Lung (tissue), 12 donors: ENCODE measurements around the gene PTPRN2. TPM values are rescaled to one million over a fixed set of nuclear protein-coding genes. Genes with fewer than 3 reads are reported as not detected.

ENCODE experiments used
- ATAC-seq: fragments of 200-7000 bp; cut with Tn5 transposase; one replicate; pipeline ENCODE4 v1.9.1; 2020; ENCODE audit warnings: moderate number of reproducible peaks; ENCODE audit not compliant: insufficient read depth, low FRiP score
- DNase-seq, 3 donors: peaks; one replicate each; pipeline ENCODE4 v3.0.0-alpha.2; 2013 to 2017
- H3K27ac ChIP-seq, 2 donors: one replicate each; pipeline ENCODE4 v1.5.1; 2013; ENCODE audit warnings: mild to moderate bottlenecking in 2 of 2, moderate library complexity in 2 of 2, control low read depth in 1 of 2, inconsistent platforms in 1 of 2, low read depth in 1 of 2, low read length in 1 of 2
- H3K27me3 ChIP-seq, 3 donors: one replicate each; pipeline ENCODE4 v1.5.1; 2013; ENCODE audit warnings: low read length in 2 of 3; ENCODE audit not compliant: control insufficient read depth in 3 of 3, insufficient read depth in 3 of 3
- H3K36me3 ChIP-seq, 4 donors: one replicate each; pipeline ENCODE4 v1.5.1; 2013; ENCODE audit warnings: low read length in 4 of 4, mild to moderate bottlenecking in 1 of 4, moderate library complexity in 1 of 4; ENCODE audit not compliant: control insufficient read depth in 4 of 4, insufficient read depth in 4 of 4
- H3K4me1 ChIP-seq, 5 donors: one replicate each; pipeline ENCODE4 v1.5.1; 2013; ENCODE audit warnings: low read length in 5 of 5, mild to moderate bottlenecking in 2 of 5, moderate library complexity in 1 of 5; ENCODE audit not compliant: control insufficient read depth in 5 of 5, insufficient read depth in 5 of 5
- H3K4me3 ChIP-seq: one replicate; pipeline ENCODE4 v1.5.1; 2013; ENCODE audit warnings: mild to moderate bottlenecking, control low read depth, moderate library complexity
- H3K9ac ChIP-seq, 2 donors: one replicate each; pipeline ENCODE4 v1.5.1; 2013; ENCODE audit warnings: low read length in 2 of 2, control low read depth in 1 of 2; ENCODE audit not compliant: insufficient read depth in 1 of 2
- H3K9me3 ChIP-seq, 4 donors: one replicate each; pipeline ENCODE4 v1.5.1; 2013; ENCODE audit warnings: low read length in 3 of 4, mild to moderate bottlenecking in 1 of 4, moderate library complexity in 1 of 4; ENCODE audit not compliant: control insufficient read depth in 4 of 4, insufficient read depth in 3 of 4
- CTCF ChIP-seq: IDR thresholded peaks from 2 replicates; pipeline ENCODE4 v1.5.1; 2012; ENCODE audit warnings: mild to moderate bottlenecking; ENCODE audit errors: control extremely low read depth, extremely low read depth
- WGBS, 2 donors: extraction: QIAGEN DNeasy Blood & Tissue Kit; methylation state at CpG; one replicate each; pipeline ENCODE4 v1.1.7; 2013; 5-methylcytosine and 5-hydroxymethylcytosine counted together
- polyA plus RNA-seq, 2 donors: library from polyadenylated mRNA; stranded (reverse); fragments of 200-250 nt; gene quantifications; one replicate each; pipeline ENCODE4 v1.2.1, GENCODE V29; 2013
- total RNA-seq, 2 donors: library from RNA; depleted of rRNA in 1 of 2; stranded (reverse); fragments of >200 nt in 1 of 2; gene quantifications; one replicate each; pipeline ENCODE4 v1.2.1, GENCODE V29; 2014 to 2021
- donor health status: control.
- donor health status: control.
- donor health status: Bipolar disorder and iron deficiency.
- donor health status: healthy.
- donor health status: DM: yes; HTN: yes; CAD: no.

Gene PTPRN2
- total and polyA plus RNA-seq, 4 donors, result 2.1 to 7.4 (median 4.4) TPM

GRCh38 chr7:158372400-158373342, 215.0 kb downstream of the PTPRN2 start:
- no peaks in the 10 kb centered on the region for H3K27me3 ChIP-seq
- no peak overlapping the region for H3K27ac ChIP-seq
- no peak overlapping the region for H3K4me3 ChIP-seq
- ATAC-seq (no peak), DNase-seq (no peak)
- TF ChIP-seq CTCF, result no peak
- WGBS, 2 donors, result 79 to 82% methylated on average over 23 of the region's 23 CpGs
- H3K36me3 ChIP-seq, result no peaks in the 10 kb centered on the region
- no peak overlapping the region for H3K9ac ChIP-seq
- H3K4me1 ChIP-seq, result no peaks in the 10 kb centered on the region
- H3K9me3 ChIP-seq, result peaks cover 0 to 4% (median 0%) of the 10 kb centered on the region in 4 donors

- WGBS, 2 donors, result 79 to 83% methylated on average over 17 of the region's 17 CpGs
- ATAC-seq, result no peak
- Histone ChIP-seq H3K27ac (no peak overlapping the region), H3K4me3 (no peak overlapping the region), H3K36me3 (no peaks in the 10 kb centered on the region), H3K9ac (no peak overlapping the region), H3K4me1 (no peaks in the 10 kb centered on the region), H3K9me3 (peaks cover 0 to 4% (median 0%) of the 10 kb centered on the region in 4 donors), H3K27me3 (no peaks in the 10 kb centered on the region)
- no peak for TF ChIP-seq CTCF
- no peak for DNase-seq
Observed at GRCh38 chr7:158371856-158372255, 215.8 kb downstream of the PTPRN2 start.

- no peak for ATAC-seq
- no peak overlapping the region for H3K9ac ChIP-seq
- H3K4me1 ChIP-seq, result no peaks in the 10 kb centered on the region
- no peak overlapping the region for H3K27ac ChIP-seq
- no peaks in the 10 kb centered on the region for H3K27me3 ChIP-seq
- TF ChIP-seq CTCF, result no peak
- WGBS, 2 donors, result 90% methylated on average over 16 of the region's 16 CpGs
- peaks cover 0 to 4% (median 0%) of the 10 kb centered on the region in 4 donors for H3K9me3 ChIP-seq
- H3K4me3 ChIP-seq, result no peak overlapping the region
- H3K36me3 ChIP-seq, result no peaks in the 10 kb centered on the region
- DNase-seq, result no peak
Observed at GRCh38 chr7:158369866-158370265, 217.8 kb downstream of the PTPRN2 start.
